Ishikawa (cell line): ENCODE data around the gene ATXN10.

Source experiments
- CEBPB ChIP-seq: IDR thresholded peaks from 2 replicates; pipeline ENCODE4 v1.6.1; 2012
- CREB1 ChIP-seq: IDR thresholded peaks from 2 replicates; pipeline ENCODE4 v1.6.1; 2012; ENCODE audit warnings: low read depth
- EGR1 ChIP-seq: IDR thresholded peaks from 2 replicates; pipeline ENCODE4 v1.6.1; 2012
- EP300 ChIP-seq: IDR thresholded peaks from 2 replicates; pipeline ENCODE4 v1.6.1; 2012; ENCODE audit warnings: borderline replicate concordance
- FOXM1 ChIP-seq: IDR thresholded peaks from 2 replicates; pipeline ENCODE4 v1.6.1; 2012; ENCODE audit warnings: low read depth, borderline replicate concordance
- MAX ChIP-seq: IDR thresholded peaks from 2 replicates; pipeline ENCODE4 v1.6.1; 2012
- NFIC ChIP-seq: IDR thresholded peaks from 2 replicates; pipeline ENCODE4 v1.6.1; 2012
- RAD21 ChIP-seq: IDR thresholded peaks from 2 replicates; pipeline ENCODE4 v1.6.1; 2012; ENCODE audit warnings: low read depth
- TAF1 ChIP-seq: IDR thresholded peaks from 2 replicates; pipeline ENCODE4 v1.6.1; 2012; ENCODE audit warnings: low read depth, mild to moderate bottlenecking
- TCF12 ChIP-seq: IDR thresholded peaks from 2 replicates; pipeline ENCODE4 v1.6.1; 2012; ENCODE audit warnings: low read depth
- TEAD4 ChIP-seq: IDR thresholded peaks from 2 replicates; pipeline ENCODE4 v1.6.1; 2012
- YY1 ChIP-seq: IDR thresholded peaks from 2 replicates; pipeline ENCODE4 v1.6.1; 2012; ENCODE audit warnings: low read depth
- ZBTB7A ChIP-seq: IDR thresholded peaks from 2 replicates; pipeline ENCODE4 v1.6.1; 2012; ENCODE audit warnings: low read depth
- TF ChIP-seq, protein P1 (sequence below): IDR thresholded peaks from 2 replicates; pipeline ENCODE4 v1.6.1; 2012; ENCODE audit warnings: low read depth, mild to moderate bottlenecking
- TF ChIP-seq, protein P2 (sequence below): IDR thresholded peaks from 2 replicates; pipeline ENCODE4 v1.6.1; 2012

ATXN10 gene

GRCh38 chr22:45859231-45860161 is 187.9 kb downstream of the ATXN10 start:
- TF ChIP-seq TCF12 = no peak
- TF ChIP-seq NFIC = no peak
- TF ChIP-seq MAX = no peak
- no peak for TF ChIP-seq CREB1
- TF ChIP-seq ZBTB7A = no peak
- TF ChIP-seq, protein P1, sequence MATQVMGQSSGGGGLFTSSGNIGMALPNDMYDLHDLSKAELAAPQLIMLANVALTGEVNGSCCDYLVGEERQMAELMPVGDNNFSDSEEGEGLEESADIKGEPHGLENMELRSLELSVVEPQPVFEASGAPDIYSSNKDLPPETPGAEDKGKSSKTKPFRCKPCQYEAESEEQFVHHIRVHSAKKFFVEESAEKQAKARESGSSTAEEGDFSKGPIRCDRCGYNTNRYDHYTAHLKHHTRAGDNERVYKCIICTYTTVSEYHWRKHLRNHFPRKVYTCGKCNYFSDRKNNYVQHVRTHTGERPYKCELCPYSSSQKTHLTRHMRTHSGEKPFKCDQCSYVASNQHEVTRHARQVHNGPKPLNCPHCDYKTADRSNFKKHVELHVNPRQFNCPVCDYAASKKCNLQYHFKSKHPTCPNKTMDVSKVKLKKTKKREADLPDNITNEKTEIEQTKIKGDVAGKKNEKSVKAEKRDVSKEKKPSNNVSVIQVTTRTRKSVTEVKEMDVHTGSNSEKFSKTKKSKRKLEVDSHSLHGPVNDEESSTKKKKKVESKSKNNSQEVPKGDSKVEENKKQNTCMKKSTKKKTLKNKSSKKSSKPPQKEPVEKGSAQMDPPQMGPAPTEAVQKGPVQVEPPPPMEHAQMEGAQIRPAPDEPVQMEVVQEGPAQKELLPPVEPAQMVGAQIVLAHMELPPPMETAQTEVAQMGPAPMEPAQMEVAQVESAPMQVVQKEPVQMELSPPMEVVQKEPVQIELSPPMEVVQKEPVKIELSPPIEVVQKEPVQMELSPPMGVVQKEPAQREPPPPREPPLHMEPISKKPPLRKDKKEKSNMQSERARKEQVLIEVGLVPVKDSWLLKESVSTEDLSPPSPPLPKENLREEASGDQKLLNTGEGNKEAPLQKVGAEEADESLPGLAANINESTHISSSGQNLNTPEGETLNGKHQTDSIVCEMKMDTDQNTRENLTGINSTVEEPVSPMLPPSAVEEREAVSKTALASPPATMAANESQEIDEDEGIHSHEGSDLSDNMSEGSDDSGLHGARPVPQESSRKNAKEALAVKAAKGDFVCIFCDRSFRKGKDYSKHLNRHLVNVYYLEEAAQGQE = no peak
- no peak for TF ChIP-seq TAF1
- TF ChIP-seq TEAD4 = no peak
- no peak for TF ChIP-seq CEBPB
- TF ChIP-seq YY1 = no peak

DNA sequence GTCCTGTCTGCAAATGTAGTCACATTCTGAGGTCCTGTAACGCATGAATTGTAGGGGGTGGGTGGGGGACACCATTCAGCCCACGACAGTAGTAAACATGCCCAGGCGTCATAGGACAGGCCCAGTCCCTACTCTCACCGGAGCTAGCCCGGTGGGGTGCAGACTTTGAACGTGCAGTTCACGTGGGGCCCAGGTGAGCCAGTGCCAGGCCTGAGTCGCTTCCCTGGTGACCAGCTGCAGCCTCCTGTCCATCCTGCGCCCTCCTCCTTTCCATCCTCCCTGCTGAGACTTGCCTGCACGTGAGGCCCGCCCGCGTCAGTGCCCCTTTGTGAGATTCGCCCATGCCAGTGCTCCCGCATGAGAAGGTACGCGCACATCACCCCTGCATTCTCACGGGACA is 188.6 kb downstream of the ATXN10 start:
- TF ChIP-seq TCF12 = no peak
- TF ChIP-seq ZBTB7A = no peak
- TF ChIP-seq RAD21 = no peak
- TF ChIP-seq CEBPB = no peak
- no peak for TF ChIP-seq CREB1
- TF ChIP-seq TEAD4 = no peak
- no peak for TF ChIP-seq EGR1

DNA sequence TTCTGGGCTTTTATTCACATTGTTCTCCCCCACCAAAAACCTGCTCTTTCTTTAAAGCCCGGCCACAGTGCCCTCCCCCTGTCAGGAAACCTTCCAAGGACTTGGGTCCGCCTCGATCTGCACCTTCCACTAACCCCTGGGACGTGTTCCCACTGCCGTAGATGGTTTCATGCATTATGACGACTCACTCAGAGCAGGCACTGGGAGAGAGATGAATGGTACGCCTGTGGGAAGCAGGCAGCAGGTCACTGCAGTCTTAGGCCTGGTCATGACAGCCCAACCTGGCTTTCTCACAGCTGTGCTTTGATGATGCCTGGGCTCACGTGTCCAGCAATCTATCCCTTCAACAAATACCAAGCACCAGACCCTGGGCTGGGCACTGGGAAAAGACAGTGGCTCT is 189.6 kb downstream of the ATXN10 start:
- TF ChIP-seq FOXM1 = no peak
- no peak for TF ChIP-seq NFIC
- no peak for TF ChIP-seq TEAD4
- TF ChIP-seq MAX = no peak
- TF ChIP-seq EGR1 = no peak
- no peak for TF ChIP-seq TAF1
- no peak for TF ChIP-seq CREB1
- no peak for TF ChIP-seq CEBPB
- TF ChIP-seq TCF12 = no peak
- TF ChIP-seq, protein P2, sequence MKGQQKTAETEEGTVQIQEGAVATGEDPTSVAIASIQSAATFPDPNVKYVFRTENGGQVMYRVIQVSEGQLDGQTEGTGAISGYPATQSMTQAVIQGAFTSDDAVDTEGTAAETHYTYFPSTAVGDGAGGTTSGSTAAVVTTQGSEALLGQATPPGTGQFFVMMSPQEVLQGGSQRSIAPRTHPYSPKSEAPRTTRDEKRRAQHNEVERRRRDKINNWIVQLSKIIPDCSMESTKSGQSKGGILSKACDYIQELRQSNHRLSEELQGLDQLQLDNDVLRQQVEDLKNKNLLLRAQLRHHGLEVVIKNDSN = no peak
- TF ChIP-seq EP300 = no peak

DNA sequence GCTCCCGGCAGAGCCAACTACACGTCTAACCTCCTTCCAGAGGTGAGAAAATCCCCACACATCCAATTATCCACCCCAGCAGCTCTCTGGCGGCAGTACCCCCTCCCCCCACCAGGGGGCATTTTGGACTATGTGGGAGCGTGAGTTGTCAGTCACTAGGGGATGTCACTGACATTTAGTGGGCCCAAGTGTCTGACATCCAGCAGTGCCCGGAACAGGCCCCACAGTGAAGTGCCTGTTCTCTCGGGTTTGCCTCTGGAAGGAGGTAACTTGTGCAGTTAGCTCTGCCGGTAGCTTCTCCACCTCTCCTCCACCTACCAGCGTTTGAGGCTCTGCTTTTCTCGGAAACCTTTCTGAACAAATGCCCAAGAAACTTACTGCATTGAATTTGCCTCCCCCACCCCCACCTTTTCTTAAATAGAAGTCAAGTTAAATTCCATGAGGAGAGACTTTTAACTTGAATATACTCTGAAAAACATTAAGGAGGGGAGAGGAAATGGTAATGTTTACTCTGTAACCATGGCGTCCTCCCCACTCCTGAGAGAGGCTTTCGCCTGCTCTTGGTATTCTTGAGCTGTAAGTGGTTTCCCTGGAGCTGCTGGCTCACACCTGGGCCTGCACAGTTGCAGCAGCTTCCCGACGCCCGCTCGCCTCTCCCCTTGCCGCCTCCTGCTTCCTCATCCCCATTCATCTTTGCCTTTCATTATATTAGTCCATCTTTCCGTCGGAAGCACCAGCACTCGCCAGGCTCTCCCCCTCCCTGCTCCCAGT is 192.5 kb downstream of the ATXN10 start:
- TF ChIP-seq, protein P1 = no peak
- TF ChIP-seq EP300 (no peak), RAD21 (peak; percentile 84), TAF1 (no peak)

GRCh38 chr22:45864959-45865476 is 193.4 kb downstream of the ATXN10 start:
- TF ChIP-seq ZBTB7A = no peak
- no peak for TF ChIP-seq EGR1
- TF ChIP-seq CEBPB = no peak
- no peak for TF ChIP-seq NFIC
- no peak for TF ChIP-seq RAD21
- TF ChIP-seq TEAD4 = no peak
- TF ChIP-seq EP300 = no peak
- TF ChIP-seq, protein P1 = no peak
- no peak for TF ChIP-seq CREB1
